WTC11 (cell line): ENCODE measurements around the gene PAK5.

Experiments
- ESRRA ChIP-seq: sonication (generic); formaldehyde crosslinking; IDR thresholded peaks from 2 replicates; pipeline ENCODE4 v1.8.1; 2022; ENCODE audit warnings: mild to moderate bottlenecking, missing genetic modification reagents, borderline replicate concordance
- TF ChIP-seq, protein P1 (sequence below): fragments of 200-600 bp; IDR thresholded peaks from 2 replicates; pipeline ENCODE4 v1.8.0; 2022; ENCODE audit warnings: antibody characterized with exemption

GRCh38 chr20:9663423-9663822 is 175.5 kb downstream of the PAK5 start:
- TF ChIP-seq, protein P1, sequence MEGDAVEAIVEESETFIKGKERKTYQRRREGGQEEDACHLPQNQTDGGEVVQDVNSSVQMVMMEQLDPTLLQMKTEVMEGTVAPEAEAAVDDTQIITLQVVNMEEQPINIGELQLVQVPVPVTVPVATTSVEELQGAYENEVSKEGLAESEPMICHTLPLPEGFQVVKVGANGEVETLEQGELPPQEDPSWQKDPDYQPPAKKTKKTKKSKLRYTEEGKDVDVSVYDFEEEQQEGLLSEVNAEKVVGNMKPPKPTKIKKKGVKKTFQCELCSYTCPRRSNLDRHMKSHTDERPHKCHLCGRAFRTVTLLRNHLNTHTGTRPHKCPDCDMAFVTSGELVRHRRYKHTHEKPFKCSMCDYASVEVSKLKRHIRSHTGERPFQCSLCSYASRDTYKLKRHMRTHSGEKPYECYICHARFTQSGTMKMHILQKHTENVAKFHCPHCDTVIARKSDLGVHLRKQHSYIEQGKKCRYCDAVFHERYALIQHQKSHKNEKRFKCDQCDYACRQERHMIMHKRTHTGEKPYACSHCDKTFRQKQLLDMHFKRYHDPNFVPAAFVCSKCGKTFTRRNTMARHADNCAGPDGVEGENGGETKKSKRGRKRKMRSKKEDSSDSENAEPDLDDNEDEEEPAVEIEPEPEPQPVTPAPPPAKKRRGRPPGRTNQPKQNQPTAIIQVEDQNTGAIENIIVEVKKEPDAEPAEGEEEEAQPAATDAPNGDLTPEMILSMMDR, result no peak
- no peak for TF ChIP-seq ESRRA
